Measurements from ENCODE around the gene PRIMA1.

DNA sequence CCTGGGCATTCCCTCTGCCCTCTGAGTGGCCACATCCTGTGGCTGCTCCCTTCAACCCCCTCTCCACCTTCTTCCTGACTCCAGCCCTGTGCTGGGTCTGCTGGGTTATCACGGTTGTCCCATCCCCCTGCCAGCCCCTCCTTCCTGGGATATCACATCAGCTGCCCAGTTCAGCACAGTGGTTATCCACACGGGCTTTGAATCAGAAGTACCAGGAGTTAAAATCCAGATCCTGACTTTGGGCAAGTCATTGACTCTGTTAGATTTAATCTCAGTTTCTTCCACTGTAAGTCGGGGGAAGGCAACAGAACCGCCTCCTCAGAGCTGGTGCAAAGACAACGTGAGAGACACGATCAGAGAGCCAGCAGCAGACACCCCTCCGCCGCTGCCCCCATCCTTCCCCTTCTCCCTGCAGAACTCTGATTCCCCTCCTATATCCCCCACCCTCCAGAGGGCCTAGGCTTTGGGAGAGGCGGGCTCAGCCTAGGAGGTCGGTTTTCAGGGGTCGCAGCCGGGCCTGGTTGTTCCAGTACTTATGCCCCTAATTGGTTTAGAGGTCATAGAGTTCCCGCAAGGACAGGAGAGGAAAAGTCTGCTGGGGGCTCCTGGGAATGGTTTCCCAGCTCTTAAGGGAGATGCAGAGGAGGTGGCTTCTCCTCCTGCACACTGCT is 42.5 kb downstream of the PRIMA1 start:
- TF ChIP-seq, protein P1, sequence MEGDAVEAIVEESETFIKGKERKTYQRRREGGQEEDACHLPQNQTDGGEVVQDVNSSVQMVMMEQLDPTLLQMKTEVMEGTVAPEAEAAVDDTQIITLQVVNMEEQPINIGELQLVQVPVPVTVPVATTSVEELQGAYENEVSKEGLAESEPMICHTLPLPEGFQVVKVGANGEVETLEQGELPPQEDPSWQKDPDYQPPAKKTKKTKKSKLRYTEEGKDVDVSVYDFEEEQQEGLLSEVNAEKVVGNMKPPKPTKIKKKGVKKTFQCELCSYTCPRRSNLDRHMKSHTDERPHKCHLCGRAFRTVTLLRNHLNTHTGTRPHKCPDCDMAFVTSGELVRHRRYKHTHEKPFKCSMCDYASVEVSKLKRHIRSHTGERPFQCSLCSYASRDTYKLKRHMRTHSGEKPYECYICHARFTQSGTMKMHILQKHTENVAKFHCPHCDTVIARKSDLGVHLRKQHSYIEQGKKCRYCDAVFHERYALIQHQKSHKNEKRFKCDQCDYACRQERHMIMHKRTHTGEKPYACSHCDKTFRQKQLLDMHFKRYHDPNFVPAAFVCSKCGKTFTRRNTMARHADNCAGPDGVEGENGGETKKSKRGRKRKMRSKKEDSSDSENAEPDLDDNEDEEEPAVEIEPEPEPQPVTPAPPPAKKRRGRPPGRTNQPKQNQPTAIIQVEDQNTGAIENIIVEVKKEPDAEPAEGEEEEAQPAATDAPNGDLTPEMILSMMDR (IDR thresholded peaks at IDR 0.05) = no peak
- no peak for TF ChIP-seq EZH2 (IDR thresholded peaks at IDR 0.05; ENCODE audit: borderline replicate concordance, insufficient read depth, low read depth, low read length, poor library complexity, severe bottlenecking)
